Islet of Langerhans (tissue), 1 donor: ENCODE measurements around the gene BRD7.

ENCODE experiments used
- FAIRE-seq: peaks from one replicate; lab custom pipeline; 2011; peaks lifted over from hg19 to GRCh38; lab: Jason Lieb, UNC

BRD7 gene

GRCh38 chr16:50318796-50319578 is 49.8 kb downstream of the BRD7 start:
- peak; percentile 90 for FAIRE-seq

- FAIRE-seq, result no peak
Measured at GRCh38 chr16:50316848-50317630, 51.7 kb downstream of the BRD7 start.

GRCh38 chr16:50316102-50316847 is 52.5 kb downstream of the BRD7 start:
- FAIRE-seq, result no peak

- no peak for FAIRE-seq
Measured at GRCh38 chr16:50315346-50315997, 53.3 kb downstream of the BRD7 start.

- FAIRE-seq, result no peak
Measured at GRCh38 chr16:50314665-50315064, 54.1 kb downstream of the BRD7 start.

GRCh38 chr16:50313596-50314478 is 55.0 kb downstream of the BRD7 start:
- no peak for FAIRE-seq

- FAIRE-seq, result no peak
Measured at GRCh38 chr16:50311891-50312501, 56.8 kb downstream of the BRD7 start.

GRCh38 chr16:50311134-50311528 is 57.7 kb downstream of the BRD7 start:
- FAIRE-seq, result no peak

GRCh38 chr16:50310308-50311133 is 58.3 kb downstream of the BRD7 start:
- no peak for FAIRE-seq

- no peak for FAIRE-seq
Measured at GRCh38 chr16:50309527-50310307, 59.1 kb downstream of the BRD7 start.

GRCh38 chr16:50309156-50309526 is 59.6 kb downstream of the BRD7 start:
- FAIRE-seq, result no peak

GRCh38 chr16:50308237-50308965 is 60.4 kb downstream of the BRD7 start:
- FAIRE-seq, result no peak

GRCh38 chr16:50306287-50306686 is 62.5 kb downstream of the BRD7 start:
- FAIRE-seq, result no peak

- no peak for FAIRE-seq
Measured at GRCh38 chr16:50305441-50306061, 63.2 kb downstream of the BRD7 start.

GRCh38 chr16:50304467-50305440 is 64.0 kb downstream of the BRD7 start:
- no peak for FAIRE-seq

- FAIRE-seq, result no peak
Measured at GRCh38 chr16:50303605-50304466, 65.0 kb downstream of the BRD7 start.
